HEK293T (cell line): Measurements from ENCODE around the gene ME3.

Source experiments
- ARNT ChIP-seq: fragments of 450-650 bp; IDR thresholded peaks from 2 replicates; pipeline ENCODE4 v1.6.1; 2017; ENCODE audit warnings: mild to moderate bottlenecking
- BHLHE40 ChIP-seq: fragments of 450-650 bp; IDR thresholded peaks from 2 replicates; pipeline ENCODE4 v1.6.1; 2016; ENCODE audit warnings: mild to moderate bottlenecking, moderate library complexity, borderline replicate concordance
- CTBP1 ChIP-seq: fragments of 450-650 bp; IDR thresholded peaks from 2 replicates; pipeline ENCODE4 v1.6.1; 2016; ENCODE audit warnings: borderline replicate concordance
- ELF4 ChIP-seq: fragments of 450-650 bp; IDR thresholded peaks from 2 replicates; pipeline ENCODE4 v1.6.1; 2017; ENCODE audit warnings: antibody characterized with exemption
- FOXK2 ChIP-seq: fragments of 450-650 bp; IDR thresholded peaks from 2 replicates; pipeline ENCODE4 v1.6.1; 2016; ENCODE audit warnings: mild to moderate bottlenecking
- FOXM1 ChIP-seq: fragments of 450-650 bp; IDR thresholded peaks from 2 replicates; pipeline ENCODE4 v1.6.1; 2017; ENCODE audit warnings: mild to moderate bottlenecking, borderline replicate concordance
- HDGF ChIP-seq: fragments of 450-650 bp; IDR thresholded peaks from 2 replicates; pipeline ENCODE4 v1.6.1; 2017; ENCODE audit warnings: antibody characterized with exemption, borderline replicate concordance
- LEF1 ChIP-seq: fragments of 450-650 bp; IDR thresholded peaks from 2 replicates; pipeline ENCODE4 v1.6.1; 2017; ENCODE audit warnings: mild to moderate bottlenecking, borderline replicate concordance
- SP1 ChIP-seq: fragments of 450-650 bp; IDR thresholded peaks from 2 replicates; pipeline ENCODE4 v1.6.1; 2017
- SUZ12 ChIP-seq: fragments of 450-650 bp; IDR thresholded peaks from 2 replicates; pipeline ENCODE4 v1.6.1; 2016; ENCODE audit warnings: mild to moderate bottlenecking

- no peak for TF ChIP-seq ELF4
- TF ChIP-seq SUZ12: no peak
- TF ChIP-seq FOXM1: no peak
- TF ChIP-seq ARNT: no peak
- TF ChIP-seq SP1: no peak
- no peak for TF ChIP-seq BHLHE40
- TF ChIP-seq LEF1: no peak
- TF ChIP-seq CTBP1: no peak
- TF ChIP-seq FOXK2: no peak
- TF ChIP-seq HDGF: no peak
These were observed 188.8 kb downstream of the ME3 start for GRCh38 chr11:86483610-86483939.
